HG03354 (cell line): ENCODE data around the gene TSPAN11.

Experiments
- ATAC-seq: cut with Tn5 transposase; IDR thresholded peaks from one replicate; pipeline ENCODE4 v1.9.1; 2021; ENCODE audit warnings: mild to moderate bottlenecking; ENCODE audit not compliant: unreplicated experiment, poor library complexity, severe bottlenecking

TSPAN11 gene

DNA sequence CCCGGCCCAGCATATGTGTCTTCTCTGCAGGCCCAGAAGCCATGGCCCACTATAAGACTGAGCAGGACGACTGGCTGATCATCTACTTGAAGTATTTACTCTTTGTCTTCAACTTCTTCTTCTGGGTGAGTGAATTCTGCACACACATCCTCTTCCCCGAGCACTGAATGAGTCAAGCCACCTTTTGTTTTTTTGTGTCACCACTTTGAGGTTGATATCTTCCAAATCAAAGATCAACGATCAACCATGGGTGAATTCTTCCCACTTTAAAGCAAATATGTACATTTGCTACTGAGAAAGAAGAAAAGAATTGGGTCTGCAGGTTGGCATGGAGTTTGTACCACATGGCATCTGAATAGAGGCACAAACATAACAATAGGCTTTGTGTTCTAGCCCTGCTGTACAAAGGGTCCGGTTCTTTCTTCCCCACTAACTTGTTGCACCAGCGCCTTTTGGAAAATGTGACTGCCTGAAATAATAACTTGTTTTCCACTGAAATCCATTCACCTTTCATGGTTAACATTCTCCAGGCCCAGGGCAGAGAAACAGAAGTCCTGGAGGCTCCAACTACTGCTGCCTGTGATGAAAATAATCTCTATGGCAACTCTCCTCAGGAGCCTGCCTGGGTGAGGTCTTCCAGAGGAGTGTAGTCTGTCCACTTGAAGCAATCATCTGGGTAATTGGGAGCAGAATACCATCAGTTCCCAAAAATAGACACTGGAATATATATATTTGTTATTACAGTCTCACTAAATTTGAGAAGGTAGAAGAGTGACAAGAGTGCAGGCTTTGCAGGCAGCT, 27.6 kb downstream of the TSPAN11 start:
- no peak for ATAC-seq

DNA sequence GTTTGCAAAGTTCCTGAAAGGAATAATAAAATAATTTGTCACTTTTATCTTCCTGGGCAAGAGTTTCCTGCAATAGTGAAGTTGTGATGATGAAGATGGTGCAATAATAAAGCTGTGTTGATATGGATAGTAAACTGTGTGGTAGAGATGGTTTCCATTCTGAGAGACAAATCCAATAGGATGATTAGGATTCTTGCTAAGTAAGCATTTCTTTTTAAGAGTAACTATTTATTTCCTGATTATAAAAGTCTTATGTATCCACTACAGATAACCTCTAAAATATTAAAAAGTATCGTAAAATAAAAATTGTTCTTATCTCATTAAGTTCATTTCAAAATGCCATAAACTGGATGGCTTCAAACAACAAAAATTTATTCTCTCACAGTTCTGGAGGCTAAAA, 28.7 kb downstream of the TSPAN11 start:
- no peak for ATAC-seq

DNA sequence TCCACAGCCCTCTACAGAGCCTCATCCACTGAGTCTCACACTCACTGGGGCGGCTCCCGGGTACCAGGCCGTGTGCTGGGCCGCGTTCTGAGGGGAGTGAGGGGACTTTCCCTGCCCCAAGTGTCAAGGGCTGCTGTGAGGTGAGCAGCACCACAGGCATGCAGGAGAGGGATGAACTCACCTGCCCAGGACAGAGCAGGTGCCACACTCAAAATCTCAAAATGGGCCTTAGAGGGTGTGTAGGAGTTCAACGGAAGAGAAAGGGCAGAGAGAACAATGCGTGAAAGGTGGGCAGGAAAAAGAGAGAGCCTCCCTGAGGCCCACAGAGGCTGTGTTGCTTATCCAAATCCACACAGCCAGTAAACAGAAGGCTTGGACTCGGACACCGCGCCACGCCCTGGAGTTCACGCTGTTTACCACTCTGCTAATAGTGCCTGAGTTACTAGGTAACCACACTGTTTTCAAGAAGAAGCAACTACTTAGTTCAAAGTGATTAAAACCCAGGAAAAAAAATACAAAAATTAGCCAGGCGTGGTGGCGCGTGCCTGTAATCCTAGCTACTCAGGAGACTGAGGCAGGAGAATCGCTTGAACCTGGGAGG, 32.7 kb downstream of the TSPAN11 start:
- no peak for ATAC-seq

DNA sequence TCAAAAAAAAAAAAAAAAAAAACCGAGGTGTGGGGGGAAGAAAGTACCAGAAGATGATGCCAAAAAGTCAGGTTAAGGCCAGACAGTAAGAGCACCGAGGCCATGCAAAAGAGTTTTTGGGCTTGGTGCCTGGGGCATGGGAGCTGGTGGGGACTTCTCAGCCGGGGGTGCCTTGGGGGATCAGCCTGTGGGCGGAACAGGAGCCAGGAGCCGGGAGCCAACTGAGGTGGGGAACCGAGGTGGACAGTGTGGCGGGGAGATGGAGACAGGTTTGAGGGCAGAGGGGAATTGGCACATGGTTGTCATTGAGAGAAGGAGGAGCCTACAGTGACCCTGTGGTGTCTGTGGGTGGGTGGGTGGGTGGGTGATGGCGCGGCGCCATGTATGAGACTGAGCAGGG, 33.2 kb downstream of the TSPAN11 start:
- no peak for ATAC-seq

DNA sequence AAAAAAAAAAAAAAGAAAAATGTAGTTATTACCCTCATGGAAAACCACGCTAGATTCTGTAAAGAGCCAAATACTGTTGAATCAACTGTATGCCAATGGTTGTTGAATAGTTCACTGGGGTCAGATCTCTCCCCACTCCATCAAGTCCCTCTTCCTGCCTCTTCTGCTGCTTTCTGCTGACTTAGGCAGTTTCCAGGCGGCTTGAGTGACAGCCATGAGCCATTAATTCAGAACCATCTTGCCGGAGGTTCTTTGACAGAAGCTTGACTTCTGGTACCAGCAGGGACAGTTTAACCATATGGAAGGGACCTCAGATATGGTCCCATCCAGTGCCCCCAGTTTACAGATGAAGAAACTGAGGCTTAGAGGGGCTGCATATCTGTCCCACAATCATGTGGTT, 34.5 kb downstream of the TSPAN11 start:
- ATAC-seq: no peak

DNA sequence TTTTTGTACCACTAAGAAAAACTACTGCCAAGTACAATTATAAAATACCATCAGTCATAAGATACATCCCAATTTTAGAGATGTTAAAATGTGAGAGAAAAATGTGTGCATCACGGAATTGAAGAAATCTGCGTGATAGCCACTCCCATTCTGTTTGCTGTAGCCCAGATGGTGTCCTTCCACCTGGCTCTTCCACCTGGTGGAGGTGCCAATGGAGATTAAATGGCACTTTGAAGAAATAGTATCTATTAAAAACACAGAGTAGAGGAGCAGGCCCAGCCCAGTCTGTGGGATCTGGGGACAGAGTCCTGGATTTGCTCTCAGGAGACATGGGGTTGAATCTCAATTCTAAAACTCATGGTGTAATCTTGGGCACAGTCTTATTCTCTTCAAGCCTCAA, 35.5 kb downstream of the TSPAN11 start:
- no peak for ATAC-seq

DNA sequence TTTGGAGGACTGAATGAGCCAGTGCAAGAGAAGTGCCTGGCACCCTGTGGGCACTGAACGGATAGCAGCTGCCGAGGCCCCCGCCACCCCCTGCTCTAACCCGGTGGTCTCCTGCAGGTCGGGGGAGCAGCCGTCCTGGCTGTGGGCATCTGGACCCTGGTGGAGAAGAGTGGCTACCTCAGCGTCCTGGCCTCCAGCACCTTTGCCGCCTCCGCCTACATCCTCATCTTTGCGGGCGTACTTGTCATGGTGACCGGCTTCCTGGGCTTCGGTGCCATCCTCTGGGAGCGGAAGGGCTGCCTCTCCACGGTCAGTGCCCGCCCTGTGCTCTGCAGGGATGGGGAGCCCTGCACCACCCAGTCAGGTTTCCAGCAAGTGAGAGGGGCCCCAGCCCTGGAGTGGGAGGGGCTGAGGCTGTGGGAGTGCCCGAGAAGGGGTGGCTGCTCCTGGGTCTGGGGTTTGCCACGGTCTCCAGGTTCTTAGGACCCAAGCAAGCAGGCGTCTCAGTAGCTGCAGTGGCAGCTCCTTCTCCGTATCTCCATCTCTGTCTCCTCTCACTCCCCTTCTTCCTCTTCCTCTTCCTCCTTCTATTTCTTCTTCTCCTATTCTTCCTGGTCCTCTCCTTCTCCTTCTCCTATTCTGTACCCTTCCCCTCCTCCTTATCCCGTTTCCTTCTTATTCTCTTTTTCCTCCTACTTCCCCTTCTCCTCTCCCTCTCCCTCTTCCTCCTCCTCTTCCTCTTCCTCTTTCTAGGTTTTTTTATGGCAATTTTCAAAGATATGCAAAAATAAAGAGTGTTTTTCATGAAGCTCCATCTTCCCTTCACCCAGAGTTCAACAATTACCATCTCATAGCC, 37.4 kb downstream of the TSPAN11 start:
- ATAC-seq: no peak

DNA sequence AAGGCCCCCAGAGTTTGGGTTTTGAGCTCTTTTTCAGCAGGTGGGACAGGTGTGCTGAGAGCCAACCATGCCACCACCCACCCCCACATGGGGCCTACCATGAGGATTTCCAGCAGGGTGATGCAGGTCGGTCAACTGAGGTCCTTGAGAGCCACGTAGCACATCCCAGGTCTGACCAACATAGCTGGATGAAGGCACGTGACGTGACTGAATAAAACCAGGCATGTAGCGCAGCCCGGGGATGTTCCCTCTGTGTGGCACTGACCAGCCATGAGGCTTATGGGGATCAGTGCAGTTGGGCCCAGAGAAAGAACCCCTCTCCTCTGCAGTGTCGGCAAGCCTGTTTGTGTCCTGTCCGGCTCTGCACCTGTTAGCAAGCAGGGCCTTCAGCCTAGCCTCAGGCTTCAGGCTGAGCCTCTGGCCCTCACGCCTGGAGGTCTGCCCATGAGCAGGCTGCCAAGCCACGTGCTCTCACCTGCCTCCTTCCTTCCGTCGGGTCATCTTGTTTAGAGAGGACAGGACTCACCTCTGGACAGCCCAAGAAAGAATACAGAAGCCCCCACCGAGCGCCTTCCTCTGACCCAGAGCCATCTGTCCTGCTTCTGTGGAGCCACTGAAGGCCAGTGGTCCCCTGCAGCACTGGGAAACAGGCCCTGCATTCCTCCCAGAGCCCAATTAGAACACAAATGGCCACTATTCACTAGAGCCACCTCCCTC, 38.5 kb downstream of the TSPAN11 start:
- no peak for ATAC-seq

DNA sequence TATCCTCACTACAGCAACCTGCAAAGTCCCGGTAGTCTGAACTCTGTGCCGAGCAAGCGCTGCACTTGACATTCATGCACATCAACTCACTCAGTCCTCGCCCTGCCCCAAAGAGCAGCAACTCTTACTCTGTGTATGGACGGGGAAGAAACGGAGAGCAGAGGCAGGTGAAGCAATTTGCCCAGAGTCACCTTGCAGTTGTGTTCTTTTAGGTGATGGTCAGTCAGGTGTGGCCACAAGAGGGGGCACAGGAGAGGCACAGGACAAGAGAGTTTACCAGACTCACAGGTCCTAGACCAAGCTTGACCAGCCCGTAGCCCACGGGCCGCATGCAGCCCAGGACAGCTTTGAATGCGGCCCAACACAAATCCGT, 39.1 kb downstream of the TSPAN11 start:
- ATAC-seq: no peak

DNA sequence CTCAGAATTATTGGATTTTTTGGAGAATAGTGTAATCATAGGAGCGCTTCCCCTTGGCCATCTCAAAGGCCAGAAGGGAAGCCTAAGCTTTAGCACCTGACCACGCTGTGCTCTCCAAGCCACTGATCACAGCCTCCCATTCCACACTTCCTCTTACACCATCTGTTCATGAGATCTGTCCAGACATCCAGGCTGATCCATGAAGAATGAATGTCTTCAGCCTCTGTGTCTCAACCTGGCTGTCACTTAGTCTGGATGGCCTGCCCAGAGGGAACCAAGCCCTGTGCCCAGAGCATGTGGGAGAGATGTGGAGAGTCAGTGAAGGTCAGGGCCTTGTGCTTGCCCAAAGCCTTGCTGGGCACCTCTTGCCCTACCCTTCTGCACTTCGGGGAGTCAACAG, 40.5 kb downstream of the TSPAN11 start:
- no peak for ATAC-seq

DNA sequence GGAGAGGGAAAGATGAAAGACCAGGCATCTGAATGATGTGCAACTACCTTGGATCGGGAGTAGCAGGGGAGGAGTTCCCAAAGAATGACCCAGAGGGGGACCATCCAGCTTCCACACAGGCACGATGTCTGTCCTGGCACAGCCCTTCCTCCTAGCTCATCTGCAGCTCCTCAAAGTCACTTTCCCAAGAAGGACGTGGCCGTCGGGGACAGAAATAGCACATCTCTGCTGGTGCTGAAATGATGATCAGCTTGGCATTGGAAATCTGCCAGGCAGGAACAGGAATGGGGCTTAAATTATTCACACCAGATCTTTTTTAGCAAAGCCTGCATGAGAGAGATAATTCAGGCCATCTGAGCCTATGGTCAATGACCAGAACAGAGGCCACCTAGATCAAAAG, 41.7 kb downstream of the TSPAN11 start:
- ATAC-seq: no peak

DNA sequence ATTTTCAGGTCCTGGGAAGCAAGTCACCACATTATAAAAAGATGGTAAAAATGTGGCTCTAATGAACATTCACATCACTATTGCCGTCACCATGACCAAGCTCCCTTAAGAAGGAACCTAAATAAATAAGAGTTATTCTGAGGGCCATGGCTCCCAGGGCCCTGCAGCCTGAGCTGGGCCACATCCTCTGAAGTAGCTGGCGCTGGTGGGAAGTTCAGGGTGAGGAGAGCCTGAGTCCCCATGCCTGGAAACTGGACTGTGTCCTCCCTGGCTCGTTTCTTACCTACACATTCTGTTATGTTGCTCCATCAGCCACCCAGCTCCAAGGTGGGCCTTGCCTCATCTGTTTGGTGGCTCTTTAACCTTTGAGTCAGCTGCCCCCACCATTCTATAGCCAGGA, 42.5 kb downstream of the TSPAN11 start:
- no peak for ATAC-seq

DNA sequence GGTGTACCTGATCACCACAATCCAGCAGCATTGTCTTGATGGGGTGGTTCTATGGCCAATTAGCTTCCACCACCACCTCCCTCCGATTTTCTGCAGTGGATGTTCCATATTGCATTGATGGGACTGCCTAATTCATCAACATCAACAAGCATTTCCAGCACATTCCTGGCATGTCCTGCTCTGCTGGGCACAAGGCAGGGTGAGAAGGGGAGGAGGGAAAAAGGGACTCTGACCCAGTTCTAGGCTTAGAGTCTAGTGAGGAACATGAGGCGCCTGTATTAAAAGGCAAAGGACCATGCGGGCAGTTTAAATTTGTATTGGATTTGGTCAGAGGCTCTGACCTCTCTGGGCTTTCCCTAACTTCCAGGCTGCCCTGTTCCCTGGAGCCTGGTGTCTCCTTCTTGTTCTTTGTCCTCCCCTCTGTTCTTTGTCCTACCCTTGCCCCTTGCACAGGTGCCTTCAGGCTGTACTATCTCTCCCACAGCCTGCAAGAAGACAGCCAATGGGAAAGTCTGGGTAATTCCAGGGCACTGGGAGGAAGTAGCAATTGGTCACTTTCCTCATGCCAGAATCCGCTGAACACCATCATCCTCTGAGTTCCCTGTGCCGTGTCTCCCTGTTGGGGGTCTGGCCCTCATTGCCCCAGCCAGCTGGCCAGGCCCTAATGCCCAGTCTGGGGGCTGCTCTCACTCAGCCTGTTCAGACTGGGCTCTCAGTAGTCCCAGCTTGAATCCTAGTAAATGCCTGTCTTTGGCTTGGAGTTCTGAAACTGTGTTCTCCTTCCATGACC, 43.3 kb downstream of the TSPAN11 start:
- no peak for ATAC-seq

DNA sequence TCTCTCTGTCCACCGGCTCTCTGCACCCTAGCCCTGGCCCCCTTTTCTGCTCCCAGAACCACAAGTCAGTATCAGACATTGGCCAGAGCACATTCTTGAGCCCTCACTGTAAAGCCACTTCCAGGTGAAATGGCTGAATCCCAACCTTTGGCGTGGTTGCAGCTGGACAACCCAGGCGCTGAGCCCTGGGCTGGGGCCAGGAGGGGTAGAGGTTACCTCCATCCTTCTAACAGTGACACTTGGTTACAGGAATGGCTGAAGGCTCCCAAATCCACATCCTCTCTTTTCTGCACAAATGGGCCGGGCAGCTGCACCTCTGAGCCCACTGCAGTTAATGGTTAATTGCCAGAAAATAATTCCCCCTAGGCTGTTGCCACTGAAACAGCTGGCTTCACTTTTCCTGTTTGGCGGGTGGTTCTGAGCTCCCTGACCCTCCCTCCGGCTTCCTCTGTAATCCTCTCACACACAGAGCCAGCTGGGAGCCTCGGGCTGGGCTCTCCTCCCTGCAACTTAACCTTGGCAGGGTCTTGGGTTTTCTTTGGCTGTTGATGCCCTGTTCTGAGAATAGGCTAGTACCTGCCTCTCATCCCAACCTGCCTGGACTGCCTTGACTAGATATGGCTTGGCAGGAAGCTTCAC, 44.1 kb downstream of the TSPAN11 start:
- ATAC-seq: no peak

DNA sequence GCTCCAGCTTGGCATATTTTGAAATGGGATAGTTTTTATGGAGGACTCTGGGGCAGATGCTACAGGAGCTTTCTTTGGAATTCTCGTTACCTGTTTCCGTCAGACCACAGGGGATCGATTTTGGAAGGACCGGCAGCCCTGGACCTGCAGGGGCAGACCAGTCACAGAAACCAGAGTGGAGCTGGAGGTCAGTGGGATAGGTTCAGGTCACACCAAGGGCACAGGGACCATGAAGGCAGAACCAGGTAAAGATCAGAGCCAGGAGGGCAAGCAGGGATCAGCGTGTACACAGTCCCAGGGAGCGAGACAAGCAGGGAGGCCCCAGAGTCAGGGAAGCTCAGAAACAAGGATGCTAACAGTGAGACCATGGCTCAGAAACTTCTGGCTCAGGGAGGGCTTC, 45.5 kb downstream of the TSPAN11 start:
- ATAC-seq: no peak

DNA sequence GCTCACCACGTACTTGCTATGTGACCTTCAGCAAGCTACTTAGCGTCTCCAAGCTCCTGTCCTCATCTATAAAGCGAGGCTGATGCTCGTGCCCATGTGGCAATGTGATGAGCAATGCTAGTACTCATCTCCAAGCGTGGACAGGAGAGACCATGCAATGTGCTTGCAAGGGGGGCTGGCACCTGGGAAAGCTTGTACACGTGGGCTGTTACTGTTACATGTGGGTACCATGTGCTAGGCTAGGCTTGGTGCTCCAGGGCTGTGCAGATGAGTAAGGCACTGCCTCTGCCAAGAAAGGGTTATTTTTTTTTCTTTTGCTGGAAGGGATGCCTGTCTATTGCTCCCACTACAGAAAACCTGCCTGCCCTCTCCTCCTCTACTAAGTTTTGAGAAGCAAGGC, 46.6 kb downstream of the TSPAN11 start:
- ATAC-seq: no peak

DNA sequence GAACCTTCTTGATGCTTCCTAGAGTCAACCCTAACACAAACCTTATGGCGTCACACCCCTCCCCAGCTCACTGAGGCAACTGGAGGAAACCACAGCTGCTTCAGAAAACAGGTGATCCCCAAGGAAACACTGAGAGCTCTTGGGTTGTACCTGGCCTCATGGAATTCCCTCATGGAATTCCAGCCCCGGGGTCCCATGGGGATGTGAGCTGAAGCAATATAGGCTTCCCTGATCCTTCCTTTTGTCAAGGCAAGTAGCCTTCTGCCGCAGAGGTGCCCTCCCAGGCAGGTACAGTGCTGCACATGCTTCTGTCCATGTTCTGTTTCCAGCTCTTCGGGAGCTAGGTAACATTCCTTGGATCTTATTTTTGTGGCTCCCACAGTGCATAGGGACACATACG, 47.3 kb downstream of the TSPAN11 start:
- ATAC-seq: no peak

DNA sequence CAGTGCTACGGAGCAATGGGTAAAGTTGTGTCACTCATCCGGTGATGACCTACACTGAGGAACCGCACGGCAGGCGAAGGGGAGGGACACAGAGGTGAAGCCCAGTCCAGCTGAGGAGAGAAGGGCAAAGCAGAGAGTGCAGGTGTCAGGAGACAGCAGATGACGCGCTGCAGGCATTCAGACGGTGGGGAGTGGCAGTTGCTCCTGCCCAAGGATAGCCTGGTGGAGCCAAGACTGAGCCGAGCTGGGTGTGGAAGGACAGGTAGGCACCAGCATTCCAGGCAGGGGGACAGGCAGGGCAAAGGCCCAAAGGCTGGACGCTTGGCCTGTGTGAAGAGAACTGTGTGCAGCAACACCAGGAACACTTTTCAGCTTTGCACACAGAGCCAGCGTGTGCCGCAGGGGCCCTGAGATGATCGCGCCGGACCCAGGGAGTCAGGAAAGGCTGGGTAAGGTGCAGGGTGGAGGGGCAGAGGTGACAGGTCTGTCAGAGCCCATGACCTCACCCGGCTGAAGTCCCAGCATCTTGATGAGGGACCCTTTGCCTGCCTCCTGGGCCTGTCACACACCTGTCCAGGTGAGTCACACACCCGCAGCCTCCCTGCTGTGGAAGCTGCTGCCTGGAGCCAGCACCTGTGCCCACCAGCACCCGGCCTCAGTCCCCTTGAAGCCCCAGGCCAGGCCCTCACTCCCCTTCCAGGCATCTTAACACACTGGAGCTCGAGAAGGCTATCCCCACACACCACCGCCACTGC, 48.4 kb downstream of the TSPAN11 start:
- no peak for ATAC-seq
